ENCODE results near the gene CLN6.
A peak's percentile ranks its signal among the peaks of the same experiment; 100 is the strongest.

The CLN6 gene

DNA sequence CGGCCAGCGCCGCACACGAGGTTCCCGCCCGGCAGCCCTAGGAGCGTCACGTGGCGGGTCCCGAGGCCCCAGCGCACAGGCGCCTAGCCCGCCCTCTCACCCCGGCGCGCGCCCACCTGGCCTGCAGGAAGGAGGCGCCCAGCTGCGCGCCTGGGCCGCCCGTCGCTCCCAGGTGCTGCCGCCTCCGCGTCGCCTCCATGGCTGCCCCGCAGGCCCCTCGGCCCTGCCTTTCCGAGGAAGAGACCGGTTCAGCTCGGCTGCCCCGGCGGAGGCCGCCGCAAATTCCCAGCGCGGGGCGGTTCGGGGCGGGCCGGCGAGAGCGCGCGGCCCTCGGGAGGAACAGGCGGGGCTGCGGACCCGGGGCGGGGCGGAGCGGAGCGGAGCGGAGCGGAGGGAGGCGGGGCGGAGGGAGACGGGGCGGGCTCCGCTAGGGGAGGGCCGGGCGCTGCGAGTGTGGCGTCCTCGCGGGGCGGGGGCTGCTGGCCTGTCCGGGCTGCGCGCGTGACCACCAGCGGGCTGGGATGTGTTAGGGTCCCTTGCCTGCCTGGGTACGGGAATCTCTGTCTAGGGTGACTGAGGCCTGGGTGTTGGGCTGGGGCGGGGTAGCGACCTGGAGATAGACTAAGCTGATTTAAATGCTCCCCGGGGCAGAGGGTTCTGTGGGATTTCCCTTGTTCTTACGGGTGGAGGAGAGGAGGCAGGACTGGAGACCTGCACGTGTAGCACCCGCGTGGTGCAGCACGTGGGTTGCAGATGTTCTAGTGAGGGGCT lies at the start of gene CLN6:
Gene CLN6, minus strand, starts transcription at position 343 of the 771 bp plus-strand sequence. Its CDS starts 144 bp downstream, at position 199.
- DNase-seq = peak; percentile 84

DNA sequence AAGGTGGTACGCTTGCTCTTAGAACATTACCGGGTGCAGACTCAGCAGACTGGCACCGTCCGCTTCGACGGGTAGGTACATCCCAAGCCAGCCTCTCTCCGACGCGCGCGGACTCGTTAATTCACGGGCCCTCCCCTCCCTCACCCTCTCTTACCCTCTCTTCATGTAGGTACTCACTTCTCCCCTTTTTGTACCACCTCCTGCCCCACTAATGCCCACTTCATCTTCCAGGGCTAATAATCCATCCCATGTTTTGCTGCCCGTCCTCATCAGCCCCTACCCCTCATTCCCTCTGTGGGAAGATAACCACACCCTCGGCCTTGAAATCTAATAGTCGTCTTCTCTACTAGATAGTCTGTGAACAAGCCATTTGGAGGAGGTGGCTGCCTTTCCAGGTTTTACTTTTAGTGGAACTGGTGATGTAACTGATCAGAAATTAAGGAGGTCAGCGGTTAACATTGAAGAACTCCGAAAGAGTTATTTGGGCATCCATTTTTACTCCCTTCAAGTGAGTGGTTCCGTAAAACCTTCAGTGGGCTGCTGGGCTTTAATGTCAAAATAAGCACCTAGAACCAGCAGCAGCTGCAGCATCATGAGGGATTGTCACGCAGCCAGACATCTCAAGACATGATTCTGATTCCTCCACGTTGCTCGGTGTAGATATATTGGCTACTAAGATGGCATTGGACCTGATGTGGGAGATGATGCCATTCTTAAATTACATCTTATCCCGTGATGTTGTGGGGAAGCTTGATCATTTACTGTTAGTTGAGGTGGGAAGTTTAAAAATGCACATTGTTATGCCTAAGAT lies 49.3 kb upstream of the CLN6 start:
- peak; percentile 53 for DNase-seq

DNA sequence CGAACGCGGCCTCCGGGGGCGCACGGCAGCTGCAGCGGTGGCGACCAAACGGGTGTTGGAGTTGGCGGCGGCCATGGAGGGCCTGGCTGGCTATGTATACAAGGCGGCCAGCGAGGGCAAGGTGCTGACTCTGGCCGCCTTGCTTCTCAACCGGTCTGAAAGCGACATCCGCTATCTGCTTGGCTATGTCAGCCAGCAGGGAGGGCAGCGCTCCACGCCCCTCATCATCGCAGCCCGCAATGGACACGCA lies 48.7 kb upstream of the CLN6 start:
- DNase-seq = no peak

DNA sequence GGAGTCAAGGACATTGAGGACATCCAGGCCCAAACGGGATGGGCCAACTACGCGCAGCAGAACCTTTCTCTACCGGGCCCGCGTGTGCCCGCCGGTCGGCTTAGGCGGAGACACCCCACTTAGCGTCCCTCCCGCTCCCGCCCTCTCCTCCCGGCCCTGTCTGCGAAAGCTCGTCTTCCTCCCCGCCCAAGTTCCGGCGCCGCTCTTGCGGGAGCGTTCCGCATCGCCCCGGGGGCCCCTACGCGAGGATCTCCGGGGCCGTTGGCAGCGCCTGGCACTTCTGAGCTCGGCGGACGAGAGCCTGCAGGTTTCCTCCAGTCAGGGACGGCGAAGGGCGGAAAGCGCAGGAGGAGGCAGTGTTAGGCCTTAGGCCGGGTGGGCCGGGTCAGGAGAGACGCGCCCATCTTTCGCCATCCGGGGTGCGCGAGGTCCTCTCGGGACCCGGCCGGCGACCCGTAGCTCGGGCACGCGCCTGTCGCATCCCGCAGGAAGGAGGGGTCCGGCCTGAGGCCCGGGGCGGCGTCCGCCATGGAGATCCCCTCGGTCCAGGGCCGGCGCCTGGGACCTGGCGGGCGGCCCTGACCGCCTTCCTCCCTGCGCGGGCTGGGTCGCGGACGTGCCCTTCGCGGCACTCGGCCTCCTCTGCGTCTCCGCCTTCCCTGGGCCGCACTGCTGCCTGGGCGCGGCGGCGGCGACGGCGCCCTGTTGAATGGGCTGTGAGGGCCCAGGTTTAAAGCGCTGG lies 48.2 kb upstream of the CLN6 start, which contains the start of gene FEM1B:
Gene FEM1B, plus strand, starts transcription at position 143 of the 742 bp plus-strand sequence. CDS start 673 bp downstream, outside the sequence.
- DNase-seq = peak; percentile 91

DNA sequence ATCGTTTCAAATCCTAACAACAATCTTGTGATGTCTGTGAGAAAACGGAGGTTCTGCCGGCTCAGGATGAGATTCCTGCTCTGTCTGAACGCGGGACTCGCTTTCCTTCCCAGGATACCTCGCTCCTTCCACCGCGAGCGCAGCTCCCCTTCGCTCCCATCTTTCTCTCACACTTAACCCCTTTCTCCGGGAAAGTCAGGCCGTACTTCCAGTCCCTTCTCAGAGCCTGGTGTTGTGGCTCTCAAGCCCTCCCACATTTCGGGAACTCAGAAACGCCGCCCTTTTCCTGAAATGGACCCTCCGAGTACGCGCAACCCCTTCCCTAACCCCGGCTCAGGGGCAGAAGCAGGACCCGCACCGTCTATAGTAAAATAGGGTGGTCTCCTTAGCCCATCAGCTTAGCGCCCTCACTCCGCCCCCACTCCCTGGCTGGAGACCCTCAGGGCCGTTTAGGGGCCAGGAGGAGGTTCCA lies 47.6 kb upstream of the CLN6 start:
- DNase-seq = peak; percentile 63

DNA sequence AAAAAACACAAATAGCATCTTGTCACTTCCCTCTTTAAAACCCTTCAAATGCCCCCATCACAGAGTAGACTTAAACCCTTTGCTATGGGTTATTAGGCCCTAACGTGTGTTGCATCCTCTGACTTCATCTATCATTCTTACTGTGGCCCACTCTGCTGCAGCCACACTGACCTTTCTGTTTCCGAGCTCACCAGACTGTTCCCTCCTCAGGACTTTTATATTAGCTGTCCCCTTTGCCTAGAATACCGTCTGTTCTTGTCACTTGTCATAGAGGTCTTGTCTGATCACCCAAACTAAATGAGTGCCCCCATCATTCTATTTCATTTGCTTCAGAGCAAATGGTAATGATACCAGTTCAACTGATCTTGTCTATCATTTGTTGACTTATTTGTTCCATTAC lies 47.1 kb upstream of the CLN6 start:
- no peak for DNase-seq

DNA sequence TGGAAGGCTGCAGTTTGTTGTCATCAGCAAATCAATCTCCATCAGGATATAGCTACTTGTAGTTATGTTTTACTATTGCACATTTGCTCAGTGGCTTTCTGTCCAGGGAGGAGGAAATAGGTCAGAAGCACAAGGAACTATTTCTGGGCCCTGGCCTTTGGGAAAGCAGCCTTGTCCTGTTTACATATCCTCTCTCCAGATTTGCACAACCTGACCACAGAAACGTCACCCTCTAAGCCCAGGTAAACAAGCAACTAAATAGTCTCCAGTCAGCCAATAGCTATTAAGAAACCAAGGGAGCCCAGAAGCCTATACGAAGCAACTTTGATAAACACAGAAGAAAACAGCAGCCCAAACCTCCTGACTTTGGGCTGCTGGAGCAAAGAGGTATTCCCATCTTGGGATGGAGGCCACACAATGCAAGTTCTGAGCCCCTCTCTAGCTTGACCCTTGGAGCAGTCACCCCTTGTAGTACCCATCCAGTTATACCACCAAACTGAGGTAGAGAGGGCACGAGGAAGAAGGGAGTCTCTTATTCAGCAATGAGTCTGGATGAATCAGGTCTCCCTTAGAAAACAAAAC lies 45.7 kb upstream of the CLN6 start:
- DNase-seq = no peak

DNA sequence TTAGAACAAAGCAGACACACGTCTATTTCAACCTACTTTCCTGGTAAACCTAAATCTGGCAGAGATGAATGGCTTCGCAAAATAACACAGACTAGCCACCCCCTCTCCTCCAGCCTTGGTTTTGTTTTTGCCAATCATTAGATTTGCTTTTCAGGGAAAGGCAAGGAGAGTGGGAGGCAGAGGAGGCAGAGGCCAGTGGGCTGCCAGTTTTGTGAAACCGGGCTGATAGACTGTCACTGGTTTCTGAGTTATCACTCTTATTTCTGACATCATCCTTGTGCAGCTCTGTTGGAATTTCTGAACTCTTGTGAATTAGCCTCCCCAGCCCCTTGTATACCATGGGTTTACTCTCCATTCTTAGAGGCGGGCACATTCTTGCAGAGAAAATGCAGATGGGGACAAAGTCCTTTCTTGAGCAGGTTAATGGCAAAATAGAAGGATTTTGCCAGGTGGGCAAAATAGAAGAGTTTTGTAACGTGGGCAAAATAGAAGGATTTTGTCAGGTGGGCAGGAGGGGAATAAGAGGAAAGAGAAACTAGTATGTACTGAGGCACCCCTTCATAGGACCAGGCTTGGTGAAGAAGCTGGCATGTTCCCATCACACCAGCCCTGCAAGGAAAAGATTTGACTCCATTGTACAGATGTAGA lies 44.8 kb upstream of the CLN6 start:
- DNase-seq = no peak

DNA sequence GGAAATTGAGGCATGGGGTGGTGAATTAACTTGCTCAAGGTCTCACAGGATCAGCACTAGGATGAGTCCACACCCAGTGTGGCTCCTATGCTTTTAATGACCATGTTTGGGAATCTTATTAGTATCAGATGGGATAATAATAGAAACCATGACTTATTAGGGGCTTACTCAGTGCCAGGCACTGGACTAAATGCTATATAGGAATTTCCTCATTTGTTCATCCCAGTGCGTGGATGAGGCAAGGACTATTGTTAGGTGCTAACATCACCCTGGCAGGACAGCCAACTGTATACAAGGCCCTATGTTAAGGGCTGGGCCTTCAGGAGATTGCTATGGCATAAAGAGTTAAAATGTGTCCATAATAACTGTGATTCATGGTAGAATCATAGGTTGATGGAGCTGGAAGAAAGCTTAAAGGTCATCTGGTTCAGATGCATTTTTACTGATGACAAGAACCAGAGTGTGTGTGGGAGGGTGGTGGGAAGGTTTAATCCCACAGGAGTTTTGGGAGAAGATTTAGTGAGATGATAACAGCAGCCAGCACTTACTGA lies 43.3 kb upstream of the CLN6 start:
- peak; percentile 77 for DNase-seq

DNA sequence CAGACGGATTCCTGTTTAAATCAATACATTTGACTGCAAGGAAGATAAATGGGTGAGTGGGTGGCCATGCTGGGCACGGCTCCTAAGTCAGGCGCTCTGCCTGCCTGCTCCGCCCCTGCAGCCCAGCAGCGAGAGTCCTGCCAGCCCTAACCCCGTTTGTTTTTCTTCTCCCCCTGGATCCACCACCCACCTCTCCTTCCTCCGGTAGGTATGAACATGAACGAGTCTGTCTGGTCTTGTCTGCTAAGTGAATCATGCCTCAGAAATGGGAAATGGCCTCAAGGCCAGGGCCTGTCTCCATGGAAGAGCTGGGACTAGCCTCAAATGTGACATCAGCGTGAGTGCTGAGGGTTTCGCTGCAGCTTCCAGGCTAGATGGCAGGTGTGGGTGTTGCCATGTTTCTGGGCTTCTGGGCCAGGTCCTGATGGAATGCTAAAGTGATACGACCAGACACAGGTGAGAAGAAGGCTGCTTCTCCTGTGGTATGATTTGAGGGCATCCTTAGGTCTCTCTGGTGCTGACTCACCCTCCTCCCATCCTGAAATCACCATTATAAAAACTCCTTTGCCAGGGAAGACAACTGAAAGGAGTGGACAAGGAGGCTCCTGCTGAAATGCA lies 42.4 kb upstream of the CLN6 start:
- DNase-seq = peak; percentile 94

DNA sequence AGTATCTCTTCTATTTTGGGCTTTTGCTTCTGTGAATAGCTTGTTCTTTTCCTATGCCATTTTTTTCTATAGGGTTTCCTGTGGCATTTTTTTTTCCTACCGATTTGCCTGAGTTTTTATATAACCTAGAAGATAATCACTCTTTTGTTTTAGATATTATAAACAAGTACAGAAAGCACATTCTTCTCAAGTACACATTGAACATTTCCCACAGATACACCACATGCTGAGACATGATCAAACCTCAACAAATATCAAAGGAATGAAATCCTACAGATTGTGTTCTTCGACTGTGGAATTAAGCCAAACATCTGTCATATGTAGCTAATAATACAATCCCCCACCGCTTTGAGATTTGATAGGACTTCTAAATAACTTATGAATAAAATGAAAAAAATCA lies 38.9 kb upstream of the CLN6 start:
- DNase-seq = no peak

DNA sequence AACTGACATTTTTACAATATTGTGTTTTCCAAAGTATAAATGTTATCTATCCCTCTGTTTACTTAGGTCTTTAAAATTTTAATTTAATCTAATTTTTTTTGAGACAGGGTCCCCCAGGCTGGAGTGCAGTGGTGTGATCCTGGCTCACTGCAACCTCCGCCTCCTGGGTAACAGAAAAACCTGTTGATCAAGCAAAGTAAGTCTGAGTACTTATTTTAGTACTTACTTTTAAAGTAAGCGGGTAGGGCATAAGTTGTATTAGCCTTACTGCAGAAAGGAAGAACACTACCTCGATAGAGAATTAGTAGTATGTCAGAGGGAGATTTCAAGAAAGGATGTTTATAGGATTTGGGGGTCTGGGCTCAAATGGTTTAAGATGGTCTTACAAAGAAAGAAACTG lies 36.1 kb upstream of the CLN6 start:
- DNase-seq = no peak

DNA sequence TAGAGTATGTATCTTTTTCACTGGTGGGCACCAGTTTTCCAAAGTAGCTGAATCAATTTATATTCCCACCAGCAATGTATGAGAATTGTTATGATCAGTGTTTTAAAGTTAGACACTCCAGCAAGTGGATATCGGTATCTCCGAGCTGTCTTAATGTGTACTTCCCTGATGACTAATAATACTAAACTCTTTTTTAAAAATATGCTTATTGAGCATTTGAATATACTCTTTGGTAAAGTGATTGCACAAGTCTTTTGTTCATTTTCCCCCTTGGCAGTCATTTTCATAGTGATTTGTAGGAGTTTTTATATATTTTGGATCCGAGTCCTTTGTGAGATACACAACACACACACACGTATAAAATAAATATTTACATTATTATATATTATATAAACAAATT lies 35.6 kb upstream of the CLN6 start:
- DNase-seq = no peak

DNA sequence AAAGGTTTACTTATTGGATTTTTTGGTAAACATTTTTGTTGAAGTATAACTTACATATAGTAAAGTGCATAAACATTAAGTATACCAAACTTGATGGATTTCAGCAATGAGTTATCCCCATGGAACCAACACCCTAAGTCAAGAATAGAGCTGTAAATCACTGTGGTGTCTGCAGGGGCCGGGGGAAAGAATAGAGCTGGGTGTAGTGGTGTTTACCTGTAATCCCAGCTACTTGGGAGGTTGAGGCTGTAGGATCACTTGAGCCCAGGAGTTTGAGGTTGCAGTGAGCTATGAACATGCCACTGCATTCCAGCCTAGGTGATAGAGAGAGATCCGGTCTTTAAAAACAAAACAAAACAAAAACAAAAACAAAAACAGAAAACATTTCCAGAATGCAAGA lies 34.8 kb upstream of the CLN6 start:
- DNase-seq = no peak

DNA sequence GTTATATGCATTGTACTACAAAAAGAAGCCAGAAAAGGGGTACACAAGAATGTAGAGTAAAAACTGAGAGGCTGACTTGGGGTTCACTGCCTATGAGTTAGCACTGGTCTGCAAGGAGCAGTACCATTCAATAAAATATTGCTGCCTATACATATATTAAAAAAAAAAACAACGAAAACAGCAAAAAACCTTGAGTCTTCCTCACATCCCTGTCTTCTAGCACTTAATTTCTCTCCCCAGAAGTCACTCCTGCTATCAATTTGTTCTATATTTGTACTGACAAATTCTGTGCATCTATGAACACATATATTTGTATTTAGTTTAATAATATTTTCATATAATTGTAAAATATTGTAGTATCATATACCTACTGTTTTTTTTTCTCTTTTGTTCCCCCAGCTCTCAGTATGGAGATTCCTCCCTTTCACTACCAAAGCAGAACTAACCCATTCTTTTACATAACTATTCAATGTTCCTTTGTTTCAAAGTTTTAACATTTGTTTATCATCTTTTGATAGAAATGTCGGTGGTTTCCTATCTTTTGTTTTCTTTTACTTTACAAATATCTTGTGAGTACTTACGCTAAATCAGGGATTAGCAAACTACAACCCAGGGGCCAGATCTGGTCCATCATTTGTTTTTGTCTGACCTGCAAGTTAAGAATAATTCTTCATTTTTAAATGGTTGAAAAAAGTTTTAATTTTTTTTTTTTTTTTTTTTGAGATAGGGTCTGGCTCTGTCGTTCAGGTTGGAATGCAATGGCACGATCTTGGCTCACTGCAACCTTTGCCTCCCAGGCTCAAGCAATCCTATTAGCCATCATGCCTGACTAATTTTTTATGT lies 33.2 kb upstream of the CLN6 start:
- DNase-seq = no peak

DNA sequence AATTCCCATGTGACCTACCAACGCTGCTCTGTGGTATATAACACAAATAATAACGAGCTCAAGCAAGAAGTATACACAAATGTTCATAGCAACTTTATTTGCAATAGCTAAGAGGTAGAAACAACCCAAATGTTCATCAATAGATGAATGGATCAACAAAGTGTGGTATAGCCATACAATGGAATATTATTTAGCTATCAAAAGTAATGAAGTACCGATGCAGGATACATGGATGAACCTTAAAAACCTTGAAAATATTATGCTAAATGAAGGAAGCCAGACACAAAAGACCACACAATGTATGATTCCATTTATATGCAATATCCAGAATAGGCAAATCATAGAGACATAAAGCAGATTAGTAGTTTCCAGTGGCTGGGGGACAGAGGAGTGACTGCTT lies 32.5 kb upstream of the CLN6 start:
- DNase-seq = no peak

DNA sequence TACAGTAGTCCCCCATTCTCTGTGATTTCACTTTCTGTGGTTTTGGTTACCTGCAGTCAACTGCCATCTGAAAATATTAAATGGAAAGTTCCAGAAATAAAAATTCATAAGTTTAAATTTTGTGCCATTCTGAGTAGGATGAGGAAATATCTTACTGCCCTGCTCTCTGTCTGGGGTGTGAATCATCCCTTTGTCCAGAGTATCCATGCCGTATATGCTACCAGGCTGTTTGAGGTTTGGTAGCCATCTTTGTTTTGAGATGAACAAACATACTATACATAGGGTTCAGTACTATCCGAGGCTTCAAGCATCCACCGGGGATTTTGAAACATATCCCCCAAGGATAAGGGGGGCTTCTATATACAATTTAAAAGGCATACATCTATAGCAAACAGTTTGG lies 31.7 kb upstream of the CLN6 start:
- no peak for DNase-seq

DNA sequence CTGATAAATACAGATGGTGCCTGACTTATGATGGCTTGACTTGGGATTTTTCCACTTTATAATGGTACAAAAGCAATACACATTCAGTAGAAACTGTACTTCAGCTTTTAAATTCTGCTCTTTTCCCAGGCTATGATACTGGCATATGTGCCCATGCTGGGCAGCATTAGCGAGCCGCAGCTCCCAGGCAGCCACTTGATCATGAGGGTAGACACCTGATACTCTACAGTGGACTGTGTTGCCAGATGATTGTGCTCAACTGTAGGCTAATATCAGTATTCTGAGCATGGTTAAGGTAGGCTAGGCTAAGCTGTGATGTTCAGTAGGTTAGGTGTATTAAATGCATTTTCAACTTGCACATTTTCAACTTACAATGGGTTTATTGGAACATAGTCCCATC lies 30.4 kb upstream of the CLN6 start:
- DNase-seq = no peak

DNA sequence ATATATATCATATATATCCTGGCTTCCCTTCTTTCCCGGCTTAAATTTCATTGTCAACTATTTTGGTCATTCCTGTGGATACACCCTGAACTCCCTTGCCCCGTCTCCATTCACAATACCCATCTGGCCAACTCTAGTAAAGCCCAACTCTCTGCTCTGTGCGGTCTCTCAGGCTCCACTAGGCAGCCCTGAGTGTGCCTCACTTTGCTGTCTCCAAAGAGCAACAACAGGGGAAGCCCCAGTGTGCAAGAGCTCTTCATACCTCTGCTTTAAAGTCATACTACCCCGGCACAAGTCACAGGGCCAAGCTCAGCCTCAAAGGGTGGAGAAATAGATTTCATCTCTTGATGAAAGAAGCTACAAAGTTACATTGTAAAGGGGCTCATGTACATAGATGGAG lies 29.2 kb upstream of the CLN6 start:
- DNase-seq = no peak

DNA sequence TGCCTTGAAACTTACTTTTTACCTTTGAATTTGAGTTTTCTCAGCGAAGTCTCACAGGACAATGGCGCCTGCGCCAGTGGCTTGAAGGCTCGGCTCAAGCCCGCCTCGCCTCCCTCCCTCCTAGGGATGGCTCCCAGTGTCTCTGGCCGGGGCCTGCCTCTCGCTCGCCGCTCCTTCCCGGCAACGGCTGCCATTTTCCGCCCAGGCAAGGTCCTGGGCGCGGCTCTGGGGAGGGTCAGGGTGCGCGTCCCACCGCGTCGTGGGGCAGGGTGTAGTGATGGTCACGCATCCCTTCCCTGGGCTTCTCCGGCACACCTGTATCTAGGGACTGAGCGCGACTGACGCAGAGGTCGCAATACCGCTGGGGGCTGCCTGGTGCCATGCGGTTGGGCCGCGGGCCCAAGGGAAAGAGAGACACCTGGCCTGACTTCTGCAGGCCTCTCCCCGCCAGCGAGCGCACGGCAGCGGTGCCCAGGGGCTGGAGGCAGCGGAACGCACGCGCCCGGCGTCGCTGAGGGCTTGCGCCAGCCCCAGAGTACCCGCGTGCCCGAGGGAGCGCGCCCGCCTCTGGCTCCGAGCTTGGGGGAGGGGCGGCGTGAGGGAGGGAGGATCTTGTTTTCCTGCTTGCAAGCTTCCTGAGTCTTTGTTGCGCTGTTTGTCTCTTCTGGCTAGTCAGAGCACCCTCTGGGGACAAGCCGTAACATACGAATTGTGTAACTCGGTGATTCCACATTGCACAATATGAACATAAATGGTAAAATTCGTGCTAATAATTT lies 27.3 kb upstream of the CLN6 start:
- peak; percentile 80 for DNase-seq

All from EL (cell line).